ENCODE results near the gene RAB11A.
"Not testable (repeated sequence)": the region's sequence is repeated elsewhere in the genome, so short reads cannot be mapped to it uniquely, and the experiment has no call there.

Gene RAB11A

DNA sequence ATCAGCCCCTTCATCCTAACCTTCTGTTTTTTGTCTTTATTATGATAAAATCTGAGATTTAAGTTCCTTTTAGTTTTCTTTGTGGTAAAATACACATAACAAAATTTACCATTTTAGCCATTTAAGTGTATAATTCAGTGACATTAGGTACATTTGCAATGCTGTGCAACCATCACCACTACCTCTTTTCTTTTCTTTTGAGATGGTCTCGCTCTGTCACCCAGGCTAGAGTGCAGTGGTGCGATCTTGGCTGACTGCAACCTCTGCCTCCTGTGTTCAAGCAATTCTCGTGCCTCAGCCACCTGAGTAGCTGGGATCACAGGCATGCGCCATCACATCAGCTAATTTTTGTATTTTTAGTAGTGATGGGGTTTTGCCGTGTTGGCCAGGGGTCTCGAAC lies 6.2 kb upstream of the RAB11A start:
- DNase-seq (ENCODE audit: low read depth): no peak
- TF ChIP-seq, protein P1, sequence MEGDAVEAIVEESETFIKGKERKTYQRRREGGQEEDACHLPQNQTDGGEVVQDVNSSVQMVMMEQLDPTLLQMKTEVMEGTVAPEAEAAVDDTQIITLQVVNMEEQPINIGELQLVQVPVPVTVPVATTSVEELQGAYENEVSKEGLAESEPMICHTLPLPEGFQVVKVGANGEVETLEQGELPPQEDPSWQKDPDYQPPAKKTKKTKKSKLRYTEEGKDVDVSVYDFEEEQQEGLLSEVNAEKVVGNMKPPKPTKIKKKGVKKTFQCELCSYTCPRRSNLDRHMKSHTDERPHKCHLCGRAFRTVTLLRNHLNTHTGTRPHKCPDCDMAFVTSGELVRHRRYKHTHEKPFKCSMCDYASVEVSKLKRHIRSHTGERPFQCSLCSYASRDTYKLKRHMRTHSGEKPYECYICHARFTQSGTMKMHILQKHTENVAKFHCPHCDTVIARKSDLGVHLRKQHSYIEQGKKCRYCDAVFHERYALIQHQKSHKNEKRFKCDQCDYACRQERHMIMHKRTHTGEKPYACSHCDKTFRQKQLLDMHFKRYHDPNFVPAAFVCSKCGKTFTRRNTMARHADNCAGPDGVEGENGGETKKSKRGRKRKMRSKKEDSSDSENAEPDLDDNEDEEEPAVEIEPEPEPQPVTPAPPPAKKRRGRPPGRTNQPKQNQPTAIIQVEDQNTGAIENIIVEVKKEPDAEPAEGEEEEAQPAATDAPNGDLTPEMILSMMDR (IDR thresholded peaks at IDR 0.05; ENCODE audit: control insufficient read depth, insufficient read depth, low read depth, low read length, missing control alignments): no peak
- no peak overlapping the region for H3K4me3 ChIP-seq (ENCODE audit: control insufficient read depth, low read depth, low read length)

GRCh38 chr15:65867244-65867643 lies 2.0 kb upstream of the RAB11A start:
- TF ChIP-seq, protein P1 (IDR thresholded peaks at IDR 0.05; ENCODE audit: control insufficient read depth, insufficient read depth, low read depth, low read length, missing control alignments): no peak
- H3K4me3 ChIP-seq (ENCODE audit: control insufficient read depth, low read depth, low read length): no peak overlapping the region
- no peak for DNase-seq (ENCODE audit: low read depth)

- not testable (repeated sequence) for H3K4me3 ChIP-seq (ENCODE audit: control insufficient read depth, low read depth, low read length); DNase-seq (ENCODE audit: low read depth)
Observed at GRCh38 chr15:65867933-65868332, 1.4 kb upstream of the RAB11A start.

DNA sequence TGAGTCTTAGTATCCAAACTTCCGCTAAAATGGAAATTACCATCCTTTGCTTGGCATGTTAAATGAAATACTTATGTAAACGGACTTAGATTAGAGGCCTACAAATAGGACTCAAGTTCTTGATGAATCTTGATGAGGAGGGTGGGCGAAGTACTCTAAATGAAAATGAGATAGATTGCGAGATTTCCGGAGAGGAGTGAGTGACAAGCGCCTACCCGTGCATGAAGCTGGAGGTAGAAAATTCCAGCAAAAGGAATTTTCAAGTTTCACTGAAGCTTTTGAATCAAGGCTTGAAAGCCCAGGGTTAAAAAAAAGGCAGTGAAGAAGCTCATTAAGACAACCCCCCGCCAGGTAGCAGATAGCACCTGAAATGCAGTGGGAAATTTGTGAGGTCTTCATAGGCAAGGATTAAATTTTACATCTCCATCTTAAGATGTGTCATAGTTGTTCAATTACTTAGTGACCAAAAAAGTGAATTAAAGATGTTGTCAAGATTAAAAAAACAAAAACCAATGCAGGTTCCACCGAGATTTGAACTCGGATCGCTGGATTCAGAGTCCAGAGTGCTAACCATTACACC lies 655 bp upstream of the RAB11A start:
- no peak for DNase-seq (ENCODE audit: low read depth)
- H3K4me3 ChIP-seq (ENCODE audit: control insufficient read depth, low read depth, low read length): peak overlapping the region; percentile 92
- TF ChIP-seq, protein P1 (IDR thresholded peaks at IDR 0.05; ENCODE audit: control insufficient read depth, insufficient read depth, low read depth, low read length, missing control alignments): no peak

- TF ChIP-seq, protein P1 (IDR thresholded peaks at IDR 0.05; ENCODE audit: control insufficient read depth, insufficient read depth, low read depth, low read length, missing control alignments): no peak
- peak overlapping the region; percentile 92 for H3K4me3 ChIP-seq (ENCODE audit: control insufficient read depth, low read depth, low read length)
- no peak for DNase-seq (ENCODE audit: low read depth)
Observed at GRCh38 chr15:65869954-65870871, 922 bp downstream of the RAB11A start.

- H3K4me3 ChIP-seq (ENCODE audit: control insufficient read depth, low read depth, low read length): peak overlapping the region; percentile 92
- no peak for DNase-seq (ENCODE audit: low read depth)
- TF ChIP-seq, protein P1 (IDR thresholded peaks at IDR 0.05; ENCODE audit: control insufficient read depth, insufficient read depth, low read depth, low read length, missing control alignments): no peak
Observed at GRCh38 chr15:65870889-65871533, 1.7 kb downstream of the RAB11A start.

GRCh38 chr15:65871886-65872285 lies 2.6 kb downstream of the RAB11A start:
- not testable (repeated sequence) for DNase-seq (ENCODE audit: low read depth); H3K4me3 ChIP-seq (ENCODE audit: control insufficient read depth, low read depth, low read length)

DNA sequence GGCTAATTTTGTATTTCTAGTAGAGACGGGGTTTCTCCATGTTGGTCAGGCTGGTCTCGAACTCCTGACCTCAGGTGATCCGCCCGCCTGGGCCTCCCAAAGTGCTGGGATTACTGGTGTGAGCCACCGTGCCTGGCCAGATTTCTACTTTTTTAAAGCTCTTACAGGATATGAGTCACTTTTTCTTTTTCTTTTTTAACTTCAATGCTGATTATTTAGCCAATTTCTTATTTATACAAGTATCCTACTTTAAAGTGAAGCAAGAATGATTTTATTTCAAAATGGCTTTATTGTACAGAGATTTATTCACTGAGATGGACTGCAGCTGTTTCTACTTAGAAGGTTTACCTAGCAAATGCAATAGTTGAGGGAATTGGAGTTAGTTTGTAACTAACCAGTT lies 3.3 kb downstream of the RAB11A start:
- DNase-seq (ENCODE audit: low read depth); H3K4me3 ChIP-seq (ENCODE audit: control insufficient read depth, low read depth, low read length): not testable (repeated sequence)
